HG03575 (cell line): ENCODE measurements around the gene INSYN1.

Experiments used
- ATAC-seq: cut with Tn5 transposase; IDR thresholded peaks from one replicate; pipeline ENCODE4 v1.9.1; 2021; ENCODE audit not compliant: unreplicated experiment, insufficient number of reproducible peaks, low FRiP score; ENCODE audit errors: extremely low read depth

INSYN1 gene

DNA sequence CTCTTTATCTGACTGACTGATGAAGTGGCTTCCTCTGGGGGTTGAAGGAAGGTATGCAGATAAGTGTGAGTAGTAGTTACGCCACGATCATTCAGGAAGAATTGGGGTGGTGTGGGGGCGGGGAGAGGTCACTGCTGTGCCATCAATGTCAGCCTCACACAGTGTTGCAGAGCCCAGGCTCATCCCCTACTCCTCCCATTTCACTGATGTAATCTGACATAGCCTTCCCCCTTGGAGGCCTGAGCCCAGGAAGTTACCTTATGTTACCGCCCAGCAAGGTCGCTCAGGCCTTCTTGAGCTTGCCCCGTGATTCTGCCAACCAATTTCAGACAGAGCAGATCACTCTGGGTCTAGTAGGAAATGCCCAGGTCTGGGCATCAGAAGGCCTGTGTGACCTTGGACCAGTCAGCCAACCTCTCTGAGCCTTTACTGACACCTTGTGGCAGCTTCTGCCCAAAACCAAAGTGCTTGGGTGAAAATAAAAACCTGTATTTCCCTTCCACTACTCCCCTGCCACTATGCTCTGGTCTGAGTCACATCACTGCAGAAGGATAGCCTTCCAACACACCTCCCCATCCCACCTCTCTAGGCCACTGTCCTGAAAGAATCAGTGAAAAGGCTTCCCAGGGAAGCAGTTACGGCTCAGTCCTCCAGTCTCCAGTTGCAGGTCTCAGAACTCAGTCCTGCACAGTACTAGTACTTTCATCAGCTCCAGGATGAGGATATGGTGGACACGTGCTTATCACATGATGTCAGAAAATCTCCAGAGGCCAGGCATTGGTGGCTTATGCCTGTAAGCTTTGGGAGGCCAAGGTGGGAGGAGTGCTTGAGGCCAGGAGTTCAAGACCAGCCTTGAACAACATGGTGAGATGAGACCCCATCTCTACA is 28.1 kb upstream of the INSYN1 start:
- no peak for ATAC-seq

GRCh38 chr15:73779974-73780373 is 26.8 kb upstream of the INSYN1 start:
- ATAC-seq = no peak

GRCh38 chr15:73777741-73778140 is 24.6 kb upstream of the INSYN1 start:
- ATAC-seq = no peak

- ATAC-seq = no peak
Measured at GRCh38 chr15:73773428-73773827, 20.3 kb upstream of the INSYN1 start.

DNA sequence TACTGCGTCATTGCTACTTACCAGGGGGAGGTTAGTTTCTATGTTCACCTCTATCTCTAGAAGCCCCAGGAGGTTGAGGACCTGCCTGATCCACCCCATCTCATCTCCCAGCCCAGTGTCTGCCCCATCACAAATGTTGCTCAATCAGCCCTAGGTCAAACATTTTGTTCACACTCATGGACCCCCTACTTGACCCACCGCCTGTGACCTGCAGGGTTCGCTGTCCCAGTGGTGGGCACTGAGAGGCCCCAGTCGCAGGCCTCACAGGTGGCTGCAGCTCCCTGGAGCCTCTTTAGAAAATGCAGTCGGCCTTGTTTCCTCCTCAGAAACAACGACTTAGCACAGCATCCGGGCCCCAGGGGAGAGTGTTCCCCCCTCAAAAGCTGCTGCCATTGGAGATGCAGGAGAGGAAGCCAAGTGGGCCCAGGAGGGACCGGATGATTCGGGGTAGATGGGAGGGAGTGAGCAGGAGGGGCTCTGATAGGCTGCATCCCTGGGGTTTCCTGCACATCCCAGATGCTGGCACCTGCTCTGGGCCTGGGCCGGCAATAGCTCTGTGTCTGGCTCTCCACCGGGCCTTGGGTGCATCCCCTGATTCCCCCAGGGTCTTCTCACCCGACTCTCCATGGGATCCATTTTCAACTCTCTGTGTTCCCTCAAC is 18.4 kb upstream of the INSYN1 start:
- no peak for ATAC-seq

DNA sequence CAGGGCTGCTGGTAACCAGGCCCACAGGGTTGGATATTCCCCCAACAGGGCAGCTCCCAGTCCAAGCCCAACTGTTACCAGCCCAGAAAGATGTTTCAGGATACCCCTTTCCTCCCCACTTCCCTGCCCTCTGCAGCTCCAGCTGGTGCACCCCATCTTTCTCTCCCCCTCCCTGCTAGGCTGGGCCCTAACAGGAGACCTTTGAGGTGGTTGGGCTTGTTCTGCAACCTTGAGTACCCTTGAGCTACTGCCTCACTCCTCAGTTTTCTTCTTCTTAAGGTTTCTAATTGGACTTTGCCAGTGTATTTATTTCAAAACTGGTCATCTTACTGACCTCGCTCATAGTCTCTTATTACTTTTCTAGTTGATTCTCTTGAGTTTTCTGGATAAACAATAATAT is 16.9 kb upstream of the INSYN1 start:
- ATAC-seq = no peak

DNA sequence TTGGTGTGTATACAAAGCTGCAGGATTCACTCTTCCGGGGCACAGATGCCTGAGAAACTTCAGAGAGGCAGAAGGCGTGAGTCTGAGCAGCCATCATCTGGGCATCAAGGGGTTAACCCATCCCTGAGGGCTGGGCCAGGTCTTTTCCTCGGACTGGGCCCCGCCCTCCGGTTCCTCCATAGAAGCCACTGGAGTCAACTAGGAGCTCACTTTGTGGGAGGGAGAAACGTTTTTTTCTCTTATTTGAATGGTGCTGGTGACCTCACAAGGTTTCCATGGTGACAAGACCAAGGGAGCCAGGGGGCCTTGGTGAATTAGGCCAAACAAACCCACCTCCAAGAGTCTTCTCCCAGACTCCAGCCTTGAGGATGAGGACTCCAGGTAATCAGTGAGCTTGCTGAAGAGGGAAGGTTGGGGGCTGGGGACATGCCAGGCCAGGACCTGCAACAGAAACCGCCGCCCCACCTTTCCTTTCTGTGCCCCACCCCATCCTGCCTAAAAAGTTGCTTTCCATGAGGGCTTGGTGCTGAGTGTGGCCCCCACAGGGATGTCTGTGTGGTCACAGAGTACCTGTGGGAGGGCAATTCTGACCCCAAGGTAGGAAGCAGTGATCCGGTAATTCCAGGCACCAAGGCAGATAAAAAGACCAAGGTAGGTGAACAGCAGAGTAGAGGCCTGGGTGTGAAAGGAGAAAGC is 14.8 kb upstream of the INSYN1 start:
- no peak for ATAC-seq

DNA sequence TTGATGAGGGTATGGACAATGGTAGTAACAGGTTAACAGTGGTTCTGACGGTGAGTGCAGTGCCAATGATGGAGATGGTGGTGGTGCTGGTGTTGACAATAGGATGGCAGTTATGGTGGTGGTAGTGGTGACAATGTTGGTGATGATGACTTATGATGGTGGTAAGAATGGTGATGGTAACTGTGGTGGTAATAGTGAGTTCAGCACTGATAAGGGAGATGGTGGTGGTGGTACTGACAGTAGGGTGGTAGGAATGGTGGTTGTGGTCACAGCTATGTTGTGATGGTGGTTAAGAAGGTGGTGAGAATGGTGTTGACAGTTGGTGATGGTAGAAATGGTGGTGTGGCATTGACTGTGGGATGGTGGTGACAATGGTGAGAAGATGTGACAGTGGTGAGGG is 13.4 kb upstream of the INSYN1 start:
- ATAC-seq = no peak

GRCh38 chr15:73765778-73766177 is 12.6 kb upstream of the INSYN1 start:
- ATAC-seq = no peak

- no peak for ATAC-seq
Measured at GRCh38 chr15:73763931-73764330, 10.8 kb upstream of the INSYN1 start.

GRCh38 chr15:73760330-73761329 is 7.5 kb upstream of the INSYN1 start:
- ATAC-seq = no peak

GRCh38 chr15:73758461-73758860 is 5.3 kb upstream of the INSYN1 start:
- no peak for ATAC-seq

- ATAC-seq = no peak
Measured at GRCh38 chr15:73757571-73757970, 4.4 kb upstream of the INSYN1 start.

DNA sequence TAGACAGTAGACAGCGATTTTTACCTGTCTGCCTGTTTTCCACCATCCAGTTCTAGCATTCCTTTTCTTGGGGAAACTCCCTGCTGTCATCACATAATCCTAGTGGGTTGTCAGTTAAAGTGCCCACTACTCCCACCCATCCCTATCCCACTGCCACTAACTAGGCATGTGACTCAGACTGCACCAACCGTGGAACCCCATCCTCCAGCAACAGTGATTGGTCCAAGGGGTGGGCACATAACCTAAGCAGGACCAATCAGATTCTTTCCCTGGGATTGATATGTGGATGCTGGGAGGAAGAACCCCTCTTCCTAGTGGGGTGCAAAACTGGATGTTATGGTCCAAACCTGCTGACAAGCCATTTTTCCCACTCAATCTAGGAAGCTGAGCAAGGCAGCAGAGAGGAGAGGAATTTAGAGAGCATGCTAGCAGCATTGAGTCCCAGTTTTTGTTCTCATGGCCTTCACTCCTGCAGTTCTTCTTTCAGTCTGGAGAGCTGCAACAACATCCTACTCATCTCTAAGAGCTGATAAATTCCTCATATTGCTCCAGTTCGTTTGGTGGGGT is 3.9 kb upstream of the INSYN1 start:
- ATAC-seq = no peak

- no peak for ATAC-seq
Measured at GRCh38 chr15:73756390-73756789, 3.2 kb upstream of the INSYN1 start.

DNA sequence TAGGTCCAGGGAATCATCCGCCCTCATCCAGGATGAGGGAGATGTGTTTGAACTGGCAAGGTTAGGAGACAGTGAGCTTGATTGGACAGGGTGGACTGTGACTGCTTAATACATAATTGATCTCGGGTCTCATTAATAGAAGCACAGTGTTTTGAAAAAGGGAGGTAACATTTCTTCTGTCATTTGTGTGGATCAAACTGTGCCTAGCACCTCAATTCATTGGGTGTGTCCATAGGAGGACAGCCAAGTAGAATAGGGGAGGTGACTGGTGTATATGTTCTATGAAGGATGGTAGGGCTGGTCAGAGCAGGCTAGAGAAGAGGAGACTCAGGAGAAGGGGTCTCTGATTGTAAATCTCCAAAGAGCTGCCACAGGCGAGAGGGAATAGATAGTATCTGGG is 2.8 kb upstream of the INSYN1 start:
- ATAC-seq = no peak

- no peak for ATAC-seq
Measured at GRCh38 chr15:73755481-73755880, 2.3 kb upstream of the INSYN1 start.

DNA sequence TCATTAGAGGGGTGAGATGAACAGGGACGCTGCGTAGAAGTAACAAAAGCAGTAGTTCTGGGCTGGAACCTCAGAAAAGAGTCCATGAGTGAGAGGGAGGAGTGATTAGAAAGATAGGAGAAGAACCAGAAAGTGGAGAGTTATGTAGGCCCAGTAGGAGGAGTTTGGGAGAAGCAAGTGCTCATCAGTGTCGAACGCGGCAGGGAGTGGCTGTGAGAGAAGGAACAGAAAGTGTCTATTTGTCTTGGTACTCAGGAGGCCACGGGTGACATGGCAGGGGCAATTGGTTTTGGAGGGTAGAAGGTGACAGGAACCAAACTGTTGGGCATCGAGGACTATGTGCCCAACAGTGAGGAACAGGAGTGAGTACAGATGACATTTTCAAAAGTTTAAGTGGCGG is 1.3 kb upstream of the INSYN1 start:
- ATAC-seq = no peak

GRCh38 chr15:73752806-73753193 is 351 bp downstream of the INSYN1 start:
- no peak for ATAC-seq
